ENCODE measurements around the gene APOL1. TPM values are rescaled to one million over a fixed set of nuclear protein-coding genes. Genes with fewer than 3 reads are reported as not detected.

APOL1 gene
- total and polyA plus RNA-seq, 2 donors (not counting 1 experiment from before 2014, with no cell fraction given) = 40.0 to 80.3 TPM

- Histone ChIP-seq H3K27me3 (ENCODE audit: control insufficient read depth, insufficient read depth, low read length) (no peaks in the 10 kb centered on the region), H4K20me1 (ENCODE audit: control insufficient read depth, extremely low read depth, insufficient read depth, low read length) (peaks cover 4% of the 10 kb centered on the region), H2AFZ (ENCODE audit: low read length) (no peak overlapping the region), H3K9me3 (ENCODE audit: control insufficient read depth, insufficient read depth, low read depth, low read length) (no peaks in the 10 kb centered on the region), H3K79me2 (ENCODE audit: control insufficient read depth, insufficient read depth, low read length) (peaks cover 83% of the 10 kb centered on the region), H3K4me1 (ENCODE audit: control insufficient read depth, extremely low read depth, insufficient read depth, low read length) (peaks cover 36% of the 10 kb centered on the region), H3K36me3 (ENCODE audit: control insufficient read depth, insufficient read depth, low read length) (peaks cover 89% of the 10 kb centered on the region), H3K27ac (ENCODE audit: insufficient read depth, low read length) (peak overlapping the region; percentile 98), H3K4me3 (replicated peaks in 1 of 4; ENCODE audit: control extremely low read depth in 1 of 4, insufficient read depth in 1 of 4, low read depth in 3 of 4, low read length in 4 of 4) (no peak overlapping the region), H3K4me2 (ENCODE audit: extremely low read depth, insufficient read depth, low read length) (peak overlapping the region; percentile 79), H3K9ac (ENCODE audit: insufficient read depth, low read length) (peak overlapping the region; percentile 57)
- TF ChIP-seq EZH2 (IDR thresholded peaks at IDR 0.05; ENCODE audit: low read length, missing control alignments) = no peak
- TF ChIP-seq CTCF (conservative IDR thresholded peaks at IDR 0.05 in 1 of 2, IDR thresholded peaks at IDR 0.05 in 1 of 2; ENCODE audit: low read depth in 1 of 2, low read length in 2 of 2) = no peak
- peak; percentile 70 to 97 for DNase-seq (ENCODE audit: low read depth in 2 of 2)
Measured at GRCh38 chr22:36301851-36302250, 48.9 kb downstream of the APOL1 start.

GRCh38 chr22:36302439-36303114, 49.6 kb downstream of the APOL1 start:
- Histone ChIP-seq H3K9me3 (ENCODE audit: control insufficient read depth, insufficient read depth, low read depth, low read length) (no peaks in the 10 kb centered on the region), H3K79me2 (ENCODE audit: control insufficient read depth, insufficient read depth, low read length) (peaks cover 83% of the 10 kb centered on the region), H3K4me3 (replicated peaks in 1 of 4; ENCODE audit: control extremely low read depth in 1 of 4, insufficient read depth in 1 of 4, low read depth in 3 of 4, low read length in 4 of 4) (no peak overlapping the region), H3K27me3 (ENCODE audit: control insufficient read depth, insufficient read depth, low read length) (no peaks in the 10 kb centered on the region), H3K9ac (ENCODE audit: insufficient read depth, low read length) (peak overlapping the region; percentile 39), H3K27ac (ENCODE audit: insufficient read depth, low read length) (peak overlapping the region; percentile 98), H3K36me3 (ENCODE audit: control insufficient read depth, insufficient read depth, low read length) (peaks cover 85% of the 10 kb centered on the region), H4K20me1 (ENCODE audit: control insufficient read depth, extremely low read depth, insufficient read depth, low read length) (peaks cover 4% of the 10 kb centered on the region), H2AFZ (ENCODE audit: low read length) (no peak overlapping the region), H3K4me1 (ENCODE audit: control insufficient read depth, extremely low read depth, insufficient read depth, low read length) (peaks cover 36% of the 10 kb centered on the region), H3K4me2 (ENCODE audit: extremely low read depth, insufficient read depth, low read length) (peak overlapping the region; percentile 8)
- no peak for TF ChIP-seq CTCF (conservative IDR thresholded peaks at IDR 0.05 in 1 of 2, IDR thresholded peaks at IDR 0.05 in 1 of 2; ENCODE audit: low read depth in 1 of 2, low read length in 2 of 2)
- TF ChIP-seq EZH2 (IDR thresholded peaks at IDR 0.05; ENCODE audit: low read length, missing control alignments) = no peak
- no peak for DNase-seq (ENCODE audit: low read depth in 2 of 2)

GRCh38 chr22:36303115-36303467, 50.2 kb downstream of the APOL1 start:
- no peak for DNase-seq (ENCODE audit: low read depth in 2 of 2)
- H4K20me1 ChIP-seq (ENCODE audit: control insufficient read depth, extremely low read depth, insufficient read depth, low read length) = peaks cover 4% of the 10 kb centered on the region
- no peak overlapping the region for H3K4me2 ChIP-seq (ENCODE audit: extremely low read depth, insufficient read depth, low read length)
- peak overlapping the region; percentile 98 for H3K27ac ChIP-seq (ENCODE audit: insufficient read depth, low read length)
- no peaks in the 10 kb centered on the region for H3K9me3 ChIP-seq (ENCODE audit: control insufficient read depth, insufficient read depth, low read depth, low read length)
- no peak overlapping the region for H2AFZ ChIP-seq (ENCODE audit: low read length)
- H3K4me1 ChIP-seq (ENCODE audit: control insufficient read depth, extremely low read depth, insufficient read depth, low read length) = peaks cover 36% of the 10 kb centered on the region
- H3K27me3 ChIP-seq (ENCODE audit: control insufficient read depth, insufficient read depth, low read length) = no peaks in the 10 kb centered on the region
- H3K9ac ChIP-seq (ENCODE audit: insufficient read depth, low read length) = peak overlapping the region; percentile 32
- TF ChIP-seq EZH2 (IDR thresholded peaks at IDR 0.05; ENCODE audit: low read length, missing control alignments) (no peak), CTCF (conservative IDR thresholded peaks at IDR 0.05 in 1 of 2, IDR thresholded peaks at IDR 0.05 in 1 of 2; ENCODE audit: low read depth in 1 of 2, low read length in 2 of 2) (no peak)
- H3K36me3 ChIP-seq (ENCODE audit: control insufficient read depth, insufficient read depth, low read length) = peaks cover 83% of the 10 kb centered on the region
- H3K79me2 ChIP-seq (ENCODE audit: control insufficient read depth, insufficient read depth, low read length) = peaks cover 82% of the 10 kb centered on the region
- no peak overlapping the region for H3K4me3 ChIP-seq (replicated peaks in 1 of 4; ENCODE audit: control extremely low read depth in 1 of 4, insufficient read depth in 1 of 4, low read depth in 3 of 4, low read length in 4 of 4)
